HepG2 (cell line): ENCODE results near the gene ZNF554. TPM values are rescaled to one million over a fixed set of nuclear protein-coding genes. Genes with fewer than 3 reads are reported as not detected.
A peak's percentile ranks its signal among the peaks of the same experiment; 100 is the strongest.

Experiments used
- FOXA3 ChIP-seq: IDR thresholded peaks from 2 replicates; pipeline ENCODE4 v1.6.1; 2016; ENCODE audit warnings: missing genetic modification reagents, missing compliant biosample characterization
- GPBP1L1 ChIP-seq: sonication (generic); formaldehyde crosslinking; IDR thresholded peaks from 2 replicates; pipeline ENCODE4 v1.5.0; 2020; ENCODE audit warnings: mild to moderate bottlenecking, missing genetic modification reagents
- GPN1 ChIP-seq: sonication (generic); formaldehyde crosslinking; IDR thresholded peaks from 2 replicates; pipeline ENCODE4 v1.5.1; 2020; ENCODE audit warnings: missing genetic modification reagents, borderline replicate concordance
- HDAC6 ChIP-seq: fragments of 200-600 bp; sonication (generic); IDR thresholded peaks from 2 replicates; pipeline ENCODE4 v1.7.0; 2017; ENCODE audit warnings: mild to moderate bottlenecking, antibody characterized with exemption, low read length, low read depth
- MAZ ChIP-seq, 2 experiments: sonication (generic) in 1 of 2; formaldehyde crosslinking in 1 of 2; IDR thresholded peaks; 2 replicates each; pipeline versions ENCODE4 v1.5.0 to v1.6.1; 2012 to 2020; ENCODE audit warnings: low read depth in 2 of 2, mild to moderate bottlenecking in 2 of 2, borderline replicate concordance in 1 of 2, improper control_type of control experiment in 1 of 2, low read length in 1 of 2, missing genetic modification reagents in 1 of 2, moderate library complexity in 1 of 2
- MIER3 ChIP-seq: IDR thresholded peaks from 2 replicates; pipeline ENCODE4 v1.6.1; 2016; ENCODE audit warnings: missing compliant biosample characterization, borderline replicate concordance
- SMAD1 ChIP-seq: sonication (generic); formaldehyde crosslinking; IDR thresholded peaks from 2 replicates; pipeline ENCODE4 v1.4.0; 2020; ENCODE audit warnings: missing genetic modification reagents, low read depth, mild to moderate bottlenecking, borderline replicate concordance
- SMYD3 ChIP-seq: sonication (generic); formaldehyde crosslinking; IDR thresholded peaks from 2 replicates; pipeline ENCODE4 v1.8.1; 2023; ENCODE audit warnings: mild to moderate bottlenecking, missing genetic modification reagents
- SRF ChIP-seq: IDR thresholded peaks from 2 replicates; pipeline ENCODE4 v1.6.1; 2011; ENCODE audit warnings: mild to moderate bottlenecking, low read depth, low read length, moderate library complexity
- SRSF4 ChIP-seq: fragments of 200-400 bp; formaldehyde crosslinking; IDR thresholded peaks from one replicate; pipeline ENCODE4 v1.6.1; 2018; ENCODE audit warnings: mild to moderate bottlenecking, low read depth, low read length, moderate library complexity; ENCODE audit not compliant: poor library complexity, severe bottlenecking
- ZBTB7B ChIP-seq: sonication (generic); formaldehyde crosslinking; IDR thresholded peaks from 2 replicates; pipeline ENCODE4 v1.4.0; 2020; ENCODE audit warnings: missing genetic modification reagents
- ZNF343 ChIP-seq: sonication (generic); formaldehyde crosslinking; IDR thresholded peaks from 2 replicates; pipeline ENCODE4 v1.4.0; 2020; ENCODE audit warnings: mild to moderate bottlenecking, missing genetic modification reagents
- ZNF652 ChIP-seq: IDR thresholded peaks from 2 replicates; pipeline ENCODE4 v1.6.1; 2016; ENCODE audit warnings: low read depth, borderline replicate concordance
- polyA plus RNA-seq, 8 experiments: library from polyadenylated mRNA; depleted of rRNA in 3 of 8; stranded (reverse) in 7 of 8; unstranded in 1 of 8; fragments of >200 nt; fragmentation: Illumina TruSeq in 4 of 8; extraction: Trizol in 4 of 8; gene quantifications; 2 replicates each; pipeline versions ENCODE4 v1.2.1 to v1.2.3, GENCODE V29; 2011 to 2016; ENCODE audit warnings: low read depth in 4 of 8, missing spikeins in 1 of 8, mixed read lengths in 1 of 8; ENCODE audit not compliant: insufficient read depth in 1 of 8
- total RNA-seq, 5 experiments: library from RNA; depleted of rRNA; stranded (reverse); fragments of >200 nt; fragmentation: Illumina TruSeq; extraction: Trizol; gene quantifications; 2 replicates each; pipeline ENCODE4 v1.2.3, GENCODE V29; 2016; ENCODE audit warnings: low read depth in 1 of 5
- TF ChIP-seq, protein P1 (sequence below): sonication (generic); formaldehyde crosslinking; IDR thresholded peaks from 2 replicates; pipeline ENCODE4 v1.4.0; 2020; ENCODE audit warnings: missing genetic modification reagents, mild to moderate bottlenecking, borderline replicate concordance
- TF ChIP-seq, protein P2 (sequence below): sonication (generic); formaldehyde crosslinking; IDR thresholded peaks from 2 replicates; pipeline ENCODE4 v1.5.0; 2020; ENCODE audit warnings: missing genetic modification reagents, mild to moderate bottlenecking, borderline replicate concordance
- TF ChIP-seq, protein P3 (sequence below): sonication (generic); formaldehyde crosslinking; IDR thresholded peaks from 2 replicates; pipeline ENCODE4 v1.9.0; 2021; ENCODE audit warnings: missing genetic modification reagents, mild to moderate bottlenecking, borderline replicate concordance
- TF ChIP-seq, protein P4 (sequence below): sonication (generic); formaldehyde crosslinking; IDR thresholded peaks from 2 replicates; pipeline ENCODE4 v1.8.0; 2022; ENCODE audit warnings: mild to moderate bottlenecking, missing genetic modification reagents, moderate library complexity
- TF ChIP-seq, protein P5 (sequence below): sonication (generic); formaldehyde crosslinking; IDR thresholded peaks from 2 replicates; pipeline ENCODE4 v1.5.0; 2020; ENCODE audit warnings: mild to moderate bottlenecking, missing genetic modification reagents, borderline replicate concordance

ZNF554 gene
- total and polyA plus RNA-seq, 2 of the 13 experiments (the other 11 are each of a cell fraction or from before 2014, with no cell fraction given) = 2.2 to 2.7 TPM

DNA sequence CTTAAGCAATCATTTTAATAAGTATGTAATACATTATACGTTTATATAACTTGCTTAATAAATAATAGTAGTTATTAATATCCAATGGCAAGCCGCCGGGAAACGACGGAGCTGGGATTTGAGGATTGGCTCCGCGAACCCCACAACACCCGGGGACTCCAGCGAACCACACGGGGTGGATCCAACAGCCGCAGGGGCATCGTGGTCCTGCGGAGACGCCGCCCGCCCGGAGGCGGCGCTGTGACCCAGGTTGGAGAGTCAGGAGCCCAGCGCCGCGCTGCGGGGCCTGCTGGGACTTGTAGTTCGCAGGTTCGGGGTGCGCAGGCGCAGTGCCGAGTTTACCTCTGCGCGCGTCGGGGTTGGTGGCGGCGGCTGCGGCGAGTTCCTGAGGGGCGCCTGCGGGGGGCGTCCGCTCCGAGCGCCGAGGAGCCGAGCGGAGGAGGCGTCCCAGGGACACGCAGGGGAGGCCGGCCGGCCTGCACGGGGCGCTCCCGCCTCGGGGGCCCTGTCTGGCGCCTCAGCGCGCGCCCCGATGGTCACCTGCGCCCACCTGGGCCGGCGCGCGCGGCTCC, at the start of gene ZNF554 (continued):
- TF ChIP-seq, protein P1, sequence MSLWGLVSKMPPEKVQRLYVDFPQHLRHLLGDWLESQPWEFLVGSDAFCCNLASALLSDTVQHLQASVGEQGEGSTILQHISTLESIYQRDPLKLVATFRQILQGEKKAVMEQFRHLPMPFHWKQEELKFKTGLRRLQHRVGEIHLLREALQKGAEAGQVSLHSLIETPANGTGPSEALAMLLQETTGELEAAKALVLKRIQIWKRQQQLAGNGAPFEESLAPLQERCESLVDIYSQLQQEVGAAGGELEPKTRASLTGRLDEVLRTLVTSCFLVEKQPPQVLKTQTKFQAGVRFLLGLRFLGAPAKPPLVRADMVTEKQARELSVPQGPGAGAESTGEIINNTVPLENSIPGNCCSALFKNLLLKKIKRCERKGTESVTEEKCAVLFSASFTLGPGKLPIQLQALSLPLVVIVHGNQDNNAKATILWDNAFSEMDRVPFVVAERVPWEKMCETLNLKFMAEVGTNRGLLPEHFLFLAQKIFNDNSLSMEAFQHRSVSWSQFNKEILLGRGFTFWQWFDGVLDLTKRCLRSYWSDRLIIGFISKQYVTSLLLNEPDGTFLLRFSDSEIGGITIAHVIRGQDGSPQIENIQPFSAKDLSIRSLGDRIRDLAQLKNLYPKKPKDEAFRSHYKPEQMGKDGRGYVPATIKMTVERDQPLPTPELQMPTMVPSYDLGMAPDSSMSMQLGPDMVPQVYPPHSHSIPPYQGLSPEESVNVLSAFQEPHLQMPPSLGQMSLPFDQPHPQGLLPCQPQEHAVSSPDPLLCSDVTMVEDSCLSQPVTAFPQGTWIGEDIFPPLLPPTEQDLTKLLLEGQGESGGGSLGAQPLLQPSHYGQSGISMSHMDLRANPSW (CRISPR knock-in tag) = no peak
- TF ChIP-seq ZBTB7B (no peak), MAZ (IDR thresholded peaks at IDR 0.05; ENCODE audit: borderline replicate concordance, low read depth, low read length) (peak; percentile 61; the same call in 1 of the 2 replicates), MAZ (CRISPR knock-in tag; IDR thresholded peaks at IDR 0.05; ENCODE audit: low read depth) (peak; percentile 64; the same call in 1 of the 2 replicates), FOXA3 (CRISPR knock-in tag) (peak; percentile 73), ZNF343 (CRISPR knock-in tag) (peak; percentile 78; the same call in 1 of the 2 replicates), SRSF4 (peak; percentile 64), MIER3 (peak; percentile 81; the same call in 1 of the 2 replicates), SMYD3 (CRISPR knock-in tag) (no peak), SMAD1 (CRISPR knock-in tag) (no peak; the same call in 1 of the 2 replicates), GPN1 (CRISPR knock-in tag) (no peak), ZNF652 (CRISPR knock-in tag) (no peak), SRF (no peak; the same call in 1 of the 2 replicates), HDAC6 (no peak), GPBP1L1 (CRISPR knock-in tag) (no peak)
- TF ChIP-seq, protein P2, sequence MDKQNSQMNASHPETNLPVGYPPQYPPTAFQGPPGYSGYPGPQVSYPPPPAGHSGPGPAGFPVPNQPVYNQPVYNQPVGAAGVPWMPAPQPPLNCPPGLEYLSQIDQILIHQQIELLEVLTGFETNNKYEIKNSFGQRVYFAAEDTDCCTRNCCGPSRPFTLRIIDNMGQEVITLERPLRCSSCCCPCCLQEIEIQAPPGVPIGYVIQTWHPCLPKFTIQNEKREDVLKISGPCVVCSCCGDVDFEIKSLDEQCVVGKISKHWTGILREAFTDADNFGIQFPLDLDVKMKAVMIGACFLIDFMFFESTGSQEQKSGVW = no peak
- TF ChIP-seq, protein P3, sequence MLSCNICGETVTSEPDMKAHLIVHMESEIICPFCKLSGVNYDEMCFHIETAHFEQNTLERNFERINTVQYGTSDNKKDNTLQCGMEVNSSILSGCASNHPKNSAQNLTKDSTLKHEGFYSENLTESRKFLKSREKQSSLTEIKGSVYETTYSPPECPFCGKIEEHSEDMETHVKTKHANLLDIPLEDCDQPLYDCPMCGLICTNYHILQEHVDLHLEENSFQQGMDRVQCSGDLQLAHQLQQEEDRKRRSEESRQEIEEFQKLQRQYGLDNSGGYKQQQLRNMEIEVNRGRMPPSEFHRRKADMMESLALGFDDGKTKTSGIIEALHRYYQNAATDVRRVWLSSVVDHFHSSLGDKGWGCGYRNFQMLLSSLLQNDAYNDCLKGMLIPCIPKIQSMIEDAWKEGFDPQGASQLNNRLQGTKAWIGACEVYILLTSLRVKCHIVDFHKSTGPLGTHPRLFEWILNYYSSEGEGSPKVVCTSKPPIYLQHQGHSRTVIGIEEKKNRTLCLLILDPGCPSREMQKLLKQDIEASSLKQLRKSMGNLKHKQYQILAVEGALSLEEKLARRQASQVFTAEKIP (CRISPR knock-in tag) = no peak
- TF ChIP-seq, protein P4, sequence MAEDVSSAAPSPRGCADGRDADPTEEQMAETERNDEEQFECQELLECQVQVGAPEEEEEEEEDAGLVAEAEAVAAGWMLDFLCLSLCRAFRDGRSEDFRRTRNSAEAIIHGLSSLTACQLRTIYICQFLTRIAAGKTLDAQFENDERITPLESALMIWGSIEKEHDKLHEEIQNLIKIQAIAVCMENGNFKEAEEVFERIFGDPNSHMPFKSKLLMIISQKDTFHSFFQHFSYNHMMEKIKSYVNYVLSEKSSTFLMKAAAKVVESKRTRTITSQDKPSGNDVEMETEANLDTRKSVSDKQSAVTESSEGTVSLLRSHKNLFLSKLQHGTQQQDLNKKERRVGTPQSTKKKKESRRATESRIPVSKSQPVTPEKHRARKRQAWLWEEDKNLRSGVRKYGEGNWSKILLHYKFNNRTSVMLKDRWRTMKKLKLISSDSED = no peak
- TF ChIP-seq, protein P5, sequence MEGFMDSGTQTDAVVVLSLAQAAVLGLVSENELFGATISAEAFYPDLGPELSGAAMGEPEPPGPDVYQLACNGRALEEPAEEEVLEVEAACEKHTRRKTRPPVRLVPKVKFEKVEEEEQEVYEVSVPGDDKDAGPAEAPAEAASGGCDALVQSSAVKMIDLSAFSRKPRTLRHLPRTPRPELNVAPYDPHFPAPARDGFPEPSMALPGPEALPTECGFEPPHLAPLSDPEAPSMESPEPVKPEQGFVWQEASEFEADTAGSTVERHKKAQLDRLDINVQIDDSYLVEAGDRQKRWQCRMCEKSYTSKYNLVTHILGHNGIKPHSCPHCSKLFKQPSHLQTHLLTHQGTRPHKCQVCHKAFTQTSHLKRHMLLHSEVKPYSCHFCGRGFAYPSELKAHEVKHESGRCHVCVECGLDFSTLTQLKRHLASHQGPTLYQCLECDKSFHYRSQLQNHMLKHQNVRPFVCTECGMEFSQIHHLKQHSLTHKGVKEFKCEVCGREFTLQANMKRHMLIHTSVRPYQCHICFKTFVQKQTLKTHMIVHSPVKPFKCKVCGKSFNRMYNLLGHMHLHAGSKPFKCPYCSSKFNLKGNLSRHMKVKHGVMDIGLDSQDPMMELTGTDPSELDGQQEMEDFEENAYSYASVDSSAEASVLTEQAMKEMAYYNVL (CRISPR knock-in tag) = peak; percentile 59; the same call in 1 of the 2 replicates
